SK-N-SH (cell line): ENCODE results near the gene MAP1B.

Experiments used
- CHD2 ChIP-seq: fragments of 150-350 bp; IDR thresholded peaks from 2 replicates; pipeline ENCODE4 v1.6.1; 2018; ENCODE audit warnings: low read length; ENCODE audit not compliant: partially characterized antibody
- EZH2phosphoT487 ChIP-seq: fragments of 200-600 bp; sonication (generic); IDR thresholded peaks from 2 replicates; pipeline ENCODE4 v1.6.1; 2017; ENCODE audit warnings: low read depth, mixed run types, mild to moderate bottlenecking, antibody characterized with exemption, moderate library complexity, borderline replicate concordance
- FOXJ3 ChIP-seq: sonication (generic); formaldehyde crosslinking; IDR thresholded peaks from 2 replicates; pipeline ENCODE4 v1.5.1; 2020; ENCODE audit warnings: mild to moderate bottlenecking, missing genetic modification reagents
- FOXM1 ChIP-seq: IDR thresholded peaks from 2 replicates; pipeline ENCODE4 v1.4.0; 2012; ENCODE audit warnings: low read depth, mild to moderate bottlenecking
- GABPA ChIP-seq: IDR thresholded peaks from 2 replicates; pipeline ENCODE4 v1.4.0; 2012; ENCODE audit warnings: low read depth, mild to moderate bottlenecking
- RFX5 ChIP-seq: IDR thresholded peaks from 2 replicates; pipeline ENCODE4 v1.6.1; 2012; ENCODE audit warnings: mild to moderate bottlenecking, improper control_type of control experiment, low read length
- TEAD4 ChIP-seq: IDR thresholded peaks from 2 replicates; pipeline ENCODE4 v1.4.0; 2012; ENCODE audit warnings: mild to moderate bottlenecking, borderline replicate concordance; ENCODE audit not compliant: insufficient read depth
- TF ChIP-seq, protein P1 (sequence below): fragments of 200-600 bp; sonication (generic); IDR thresholded peaks from 2 replicates; pipeline ENCODE4 v1.6.1; 2017; ENCODE audit warnings: antibody characterized with exemption, mild to moderate bottlenecking, moderate library complexity
- TF ChIP-seq, protein P2 (sequence below): IDR thresholded peaks from 2 replicates; pipeline ENCODE4 v1.4.0; 2012; ENCODE audit warnings: low read depth

- TF ChIP-seq, protein P1, sequence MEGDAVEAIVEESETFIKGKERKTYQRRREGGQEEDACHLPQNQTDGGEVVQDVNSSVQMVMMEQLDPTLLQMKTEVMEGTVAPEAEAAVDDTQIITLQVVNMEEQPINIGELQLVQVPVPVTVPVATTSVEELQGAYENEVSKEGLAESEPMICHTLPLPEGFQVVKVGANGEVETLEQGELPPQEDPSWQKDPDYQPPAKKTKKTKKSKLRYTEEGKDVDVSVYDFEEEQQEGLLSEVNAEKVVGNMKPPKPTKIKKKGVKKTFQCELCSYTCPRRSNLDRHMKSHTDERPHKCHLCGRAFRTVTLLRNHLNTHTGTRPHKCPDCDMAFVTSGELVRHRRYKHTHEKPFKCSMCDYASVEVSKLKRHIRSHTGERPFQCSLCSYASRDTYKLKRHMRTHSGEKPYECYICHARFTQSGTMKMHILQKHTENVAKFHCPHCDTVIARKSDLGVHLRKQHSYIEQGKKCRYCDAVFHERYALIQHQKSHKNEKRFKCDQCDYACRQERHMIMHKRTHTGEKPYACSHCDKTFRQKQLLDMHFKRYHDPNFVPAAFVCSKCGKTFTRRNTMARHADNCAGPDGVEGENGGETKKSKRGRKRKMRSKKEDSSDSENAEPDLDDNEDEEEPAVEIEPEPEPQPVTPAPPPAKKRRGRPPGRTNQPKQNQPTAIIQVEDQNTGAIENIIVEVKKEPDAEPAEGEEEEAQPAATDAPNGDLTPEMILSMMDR, result no peak
- TF ChIP-seq FOXJ3 (no peak), CHD2 (no peak), EZH2phosphoT487 (no peak), TEAD4 (no peak), GABPA (no peak), RFX5 (no peak), FOXM1 (no peak)
- TF ChIP-seq, protein P2, sequence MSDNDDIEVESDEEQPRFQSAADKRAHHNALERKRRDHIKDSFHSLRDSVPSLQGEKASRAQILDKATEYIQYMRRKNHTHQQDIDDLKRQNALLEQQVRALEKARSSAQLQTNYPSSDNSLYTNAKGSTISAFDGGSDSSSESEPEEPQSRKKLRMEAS, result no peak
These were observed 7.4 kb downstream of the MAP1B start for GRCh38 chr5:72114629-72115028.
